Muscle layer of colon (tissue), 2 donors: ENCODE data around the gene CLRN1.

Source experiments
- H3K27ac ChIP-seq: one replicate; pipeline ENCODE4 v1.7.0; 2013; ENCODE audit warnings: low read depth, mild to moderate bottlenecking, low read length, moderate library complexity
- H3K27me3 ChIP-seq, 2 donors: one replicate each; pipeline ENCODE4 v1.7.0; 2013; ENCODE audit warnings: low read length in 2 of 2, mild to moderate bottlenecking in 2 of 2; ENCODE audit not compliant: insufficient read depth in 2 of 2, control insufficient read depth in 1 of 2
- H3K36me3 ChIP-seq: one replicate; pipeline ENCODE4 v1.7.0; 2013; ENCODE audit warnings: mild to moderate bottlenecking, low read length; ENCODE audit not compliant: insufficient read depth
- H3K4me1 ChIP-seq: one replicate; pipeline ENCODE4 v1.7.0; 2013; ENCODE audit warnings: mild to moderate bottlenecking, low read length; ENCODE audit not compliant: insufficient read depth
- H3K4me3 ChIP-seq, 2 donors: one replicate each; pipeline ENCODE4 v1.7.0; 2013; ENCODE audit warnings: low read length in 2 of 2, low read depth in 1 of 2, mild to moderate bottlenecking in 1 of 2, moderate library complexity in 1 of 2
- H3K9ac ChIP-seq: one replicate; pipeline ENCODE4 v1.7.0; 2013; ENCODE audit warnings: low read length
- H3K9me3 ChIP-seq: one replicate; pipeline ENCODE4 v1.7.0; 2013; ENCODE audit warnings: mild to moderate bottlenecking, low read length
- donor health status: abdominal sarcoma.
- donor health status: Adenocarcinoma of cecum.

The CLRN1 gene

DNA sequence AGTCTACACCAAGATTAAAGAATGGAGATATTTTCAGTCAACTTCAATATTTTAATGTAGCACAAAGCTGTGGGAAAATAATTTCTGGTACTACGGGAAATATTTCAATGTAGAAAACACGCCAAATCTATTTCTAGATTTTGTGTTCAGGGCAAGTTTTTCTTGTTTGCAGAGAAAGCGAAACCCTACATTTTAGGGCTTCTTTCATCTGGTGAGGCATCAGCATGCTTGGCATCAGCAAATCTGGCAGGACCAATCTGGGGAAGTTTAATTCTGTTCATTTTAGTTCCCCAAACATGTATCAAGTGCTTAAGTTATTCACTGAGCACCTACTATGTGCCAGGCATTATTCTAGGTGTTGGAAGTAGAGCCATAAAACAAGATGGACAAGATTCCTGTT lies 30.3 kb downstream of the CLRN1 start:
- H3K9ac ChIP-seq, result no peak overlapping the region
- peaks cover 0 to 4% of the 10 kb centered on the region in 2 donors for H3K27me3 ChIP-seq
- no peak overlapping the region for H3K4me3 ChIP-seq
- no peaks in the 10 kb centered on the region for H3K36me3 ChIP-seq
- H3K27ac ChIP-seq, result no peak overlapping the region
- H3K4me1 ChIP-seq, result no peaks in the 10 kb centered on the region
- no peaks in the 10 kb centered on the region for H3K9me3 ChIP-seq

DNA sequence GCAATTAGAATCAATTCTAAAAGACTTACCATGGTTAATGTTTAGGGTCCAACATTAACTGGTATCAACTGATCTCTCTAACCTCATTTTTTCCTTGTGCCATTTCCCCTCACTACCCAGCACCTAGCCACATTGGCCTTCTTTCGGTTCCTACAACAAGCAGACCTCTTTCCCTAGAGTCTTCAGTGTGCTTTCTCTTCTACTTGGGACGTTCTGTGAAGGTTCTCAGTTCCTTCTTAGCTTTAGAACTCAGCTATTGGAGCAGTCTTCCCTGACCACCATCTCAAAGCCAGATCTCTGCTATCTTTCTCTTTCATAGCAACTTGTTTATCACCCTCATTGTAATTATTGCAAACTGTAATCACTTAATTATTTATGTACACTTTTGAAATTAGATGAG lies 35.8 kb downstream of the CLRN1 start:
- Histone ChIP-seq H3K4me3 (no peak overlapping the region), H3K9ac (no peak overlapping the region), H3K27me3 (no peaks in the 10 kb centered on the region), H3K9me3 (no peaks in the 10 kb centered on the region), H3K4me1 (no peaks in the 10 kb centered on the region), H3K36me3 (no peaks in the 10 kb centered on the region), H3K27ac (no peak overlapping the region)

DNA sequence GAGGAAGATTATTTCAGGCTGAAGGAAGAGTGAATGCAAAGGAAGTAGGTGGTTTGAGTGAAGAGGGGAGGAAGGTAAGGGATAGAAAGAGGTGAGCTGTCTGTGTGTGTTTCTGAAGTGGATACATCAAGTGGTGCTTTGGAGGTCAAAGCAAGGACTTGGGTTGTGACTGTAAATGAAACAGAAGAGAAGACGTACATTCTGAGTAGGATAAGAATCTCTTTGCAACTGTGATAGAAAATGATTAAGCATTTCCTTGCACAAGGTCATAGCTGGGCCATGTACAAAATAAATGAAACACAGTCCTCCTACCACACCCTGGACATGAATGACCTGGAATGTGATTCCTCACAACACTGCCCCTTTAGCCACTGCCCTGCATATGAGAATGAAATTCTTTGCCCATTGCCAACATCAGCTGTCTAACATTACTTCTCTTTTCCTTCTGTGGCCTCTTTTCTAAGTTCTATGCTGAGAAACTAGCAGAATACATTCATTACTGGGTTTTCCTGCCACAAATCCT lies 39.0 kb downstream of the CLRN1 start:
- H3K9me3 ChIP-seq, result no peaks in the 10 kb centered on the region
- H3K27me3 ChIP-seq, result no peaks in the 10 kb centered on the region
- H3K36me3 ChIP-seq, result no peaks in the 10 kb centered on the region
- no peak overlapping the region for H3K4me3 ChIP-seq
- no peak overlapping the region for H3K27ac ChIP-seq
- peaks cover 4% of the 10 kb centered on the region for H3K4me1 ChIP-seq
- H3K9ac ChIP-seq, result no peak overlapping the region

DNA sequence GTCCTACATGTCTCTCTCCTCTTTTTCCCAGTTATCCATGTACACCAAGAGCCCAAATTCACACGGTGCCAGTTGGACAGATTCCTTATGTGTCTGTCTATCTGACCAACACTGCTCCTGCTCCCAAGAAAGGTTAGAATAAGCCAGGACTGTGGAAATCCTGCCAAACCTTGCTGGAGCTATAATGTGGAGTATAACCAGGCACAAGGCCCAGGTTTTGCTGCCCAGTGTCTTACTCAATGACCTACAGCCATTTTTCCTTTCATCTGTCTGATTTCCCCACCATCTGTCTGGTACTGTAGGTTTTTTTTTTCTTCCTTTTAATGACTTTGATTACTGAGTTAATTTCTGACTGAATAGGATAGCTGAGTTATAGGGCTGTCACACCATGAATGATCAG lies 40.8 kb downstream of the CLRN1 start:
- Histone ChIP-seq H3K27me3 (no peaks in the 10 kb centered on the region), H3K4me1 (peaks cover 4% of the 10 kb centered on the region), H3K9ac (no peak overlapping the region)

DNA sequence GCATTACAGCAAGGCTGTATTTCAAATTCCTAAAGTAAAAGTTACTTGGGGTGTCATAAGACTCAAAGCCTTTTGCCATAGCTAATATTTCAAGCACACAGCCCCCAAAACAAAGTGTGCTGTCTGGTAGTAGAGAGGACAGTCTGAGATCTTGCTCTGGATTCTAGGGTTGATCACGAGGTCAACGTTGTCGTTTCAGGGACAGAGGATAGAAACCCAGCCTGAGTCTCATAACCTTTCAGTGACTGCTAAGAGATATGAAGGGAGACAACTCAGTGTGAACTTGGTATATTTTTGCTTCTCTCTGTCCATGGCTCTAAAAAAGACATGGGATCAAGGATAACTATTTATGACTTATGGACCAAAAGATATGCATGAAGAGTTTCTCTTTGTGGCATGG lies 41.7 kb downstream of the CLRN1 start:
- Histone ChIP-seq H3K27me3 (no peaks in the 10 kb centered on the region), H3K9ac (no peak overlapping the region), H3K4me1 (peaks cover 4% of the 10 kb centered on the region), H3K36me3 (no peaks in the 10 kb centered on the region), H3K9me3 (no peaks in the 10 kb centered on the region), H3K27ac (no peak overlapping the region), H3K4me3 (no peak overlapping the region)

More for the DNA sequence above, 40.8 kb downstream of the CLRN1 start:
- H3K9me3 ChIP-seq, result no peaks in the 10 kb centered on the region
- H3K4me3 ChIP-seq, result no peak overlapping the region
- no peaks in the 10 kb centered on the region for H3K36me3 ChIP-seq
- H3K27ac ChIP-seq, result no peak overlapping the region

DNA sequence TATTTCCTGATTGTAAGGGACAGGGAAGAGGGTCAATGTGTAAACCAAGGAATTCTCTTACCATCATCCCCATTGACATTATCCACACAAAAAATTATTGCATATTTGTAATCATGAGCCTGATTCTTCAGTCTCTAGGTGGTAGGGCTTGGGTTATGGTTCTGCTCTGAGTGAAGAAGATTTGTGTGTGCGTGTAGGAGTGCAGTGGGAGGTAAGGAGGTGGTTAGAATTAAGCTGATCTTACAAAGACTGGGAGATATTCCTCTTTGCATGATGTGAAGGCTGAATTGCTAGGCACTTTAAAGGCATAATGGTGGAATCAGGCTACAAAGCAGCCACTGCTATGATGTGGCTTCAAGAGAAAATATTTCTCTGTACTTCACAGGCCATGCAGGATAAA lies 44.3 kb downstream of the CLRN1 start:
- Histone ChIP-seq H3K27me3 (no peaks in the 10 kb centered on the region), H3K4me3 (no peak overlapping the region), H3K9ac (no peak overlapping the region), H3K9me3 (no peaks in the 10 kb centered on the region), H3K27ac (no peak overlapping the region), H3K4me1 (peaks cover 4% of the 10 kb centered on the region), H3K36me3 (no peaks in the 10 kb centered on the region)

DNA sequence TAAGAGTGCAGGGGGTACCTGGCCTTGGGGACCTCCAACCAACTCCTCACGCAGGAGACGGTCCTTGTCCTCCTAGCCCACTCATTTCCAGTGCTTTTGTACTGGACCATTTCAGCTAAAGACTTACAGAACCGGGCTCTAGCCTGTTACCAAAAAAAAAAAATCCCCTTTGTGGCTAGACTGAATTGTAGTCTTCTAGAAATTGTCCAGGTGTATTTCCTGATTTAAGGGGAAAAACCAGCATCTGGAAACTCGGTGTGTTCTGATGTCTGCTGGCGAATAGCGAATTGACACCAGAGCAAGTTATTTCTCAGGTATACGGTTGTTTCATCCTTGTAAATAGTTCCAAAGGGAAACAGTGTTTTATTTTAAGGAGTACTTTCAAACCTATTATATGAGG lies 46.2 kb downstream of the CLRN1 start:
- Histone ChIP-seq H3K9me3 (no peaks in the 10 kb centered on the region), H3K27ac (no peak overlapping the region), H3K27me3 (no peaks in the 10 kb centered on the region), H3K9ac (no peak overlapping the region), H3K4me1 (peaks cover 2% of the 10 kb centered on the region), H3K4me3 (no peak overlapping the region), H3K36me3 (no peaks in the 10 kb centered on the region)

DNA sequence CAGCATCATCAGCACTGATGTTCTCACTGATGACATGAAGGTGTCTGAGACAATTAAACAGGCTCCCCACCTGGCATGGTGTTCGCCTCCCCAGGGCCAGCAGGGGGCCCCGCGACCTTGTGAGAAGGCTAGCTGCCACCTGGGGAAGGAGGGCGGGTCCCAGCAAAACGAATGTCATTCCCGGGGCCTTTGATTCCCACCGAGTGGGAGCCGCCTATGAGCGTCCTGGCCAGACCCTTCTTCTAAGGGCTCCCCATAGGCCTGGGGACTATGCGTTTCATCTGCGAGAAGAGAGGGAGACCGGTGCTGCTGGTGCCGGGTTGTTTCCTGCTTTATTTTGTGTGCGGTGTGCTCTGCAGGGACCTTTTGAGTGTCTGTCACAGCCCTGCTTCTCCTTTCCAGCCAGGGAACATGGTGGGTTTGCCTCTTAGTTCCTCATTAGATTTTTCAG lies 46.8 kb downstream of the CLRN1 start:
- no peaks in the 10 kb centered on the region for H3K9me3 ChIP-seq
- H3K27me3 ChIP-seq, result no peaks in the 10 kb centered on the region
- no peak overlapping the region for H3K27ac ChIP-seq
- H3K4me3 ChIP-seq, result no peak overlapping the region
- no peak overlapping the region for H3K9ac ChIP-seq
- H3K4me1 ChIP-seq, result no peaks in the 10 kb centered on the region
- H3K36me3 ChIP-seq, result no peaks in the 10 kb centered on the region

DNA sequence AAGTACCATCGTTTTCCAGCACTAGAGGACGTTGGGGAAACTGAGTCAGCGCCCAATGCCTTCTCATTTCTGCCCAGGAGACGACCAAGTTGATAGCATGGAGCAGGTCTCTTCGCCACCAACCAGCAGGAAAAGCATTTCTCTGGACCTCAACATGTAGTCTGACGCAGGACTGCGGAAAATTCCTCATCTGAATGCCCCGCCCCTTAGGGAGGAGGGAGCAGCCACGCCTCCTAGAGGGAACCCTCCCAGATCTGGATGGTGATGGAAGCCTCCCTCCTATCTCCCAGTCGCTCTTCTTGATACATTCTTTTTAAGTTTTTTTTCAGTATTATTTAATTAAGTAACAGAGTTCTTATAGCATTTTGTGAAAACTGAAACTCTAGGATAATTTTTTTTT lies 49.9 kb downstream of the CLRN1 start:
- Histone ChIP-seq H3K36me3 (no peaks in the 10 kb centered on the region), H3K4me3 (no peak overlapping the region), H3K4me1 (no peaks in the 10 kb centered on the region), H3K9ac (no peak overlapping the region), H3K9me3 (no peaks in the 10 kb centered on the region), H3K27me3 (no peaks in the 10 kb centered on the region), H3K27ac (no peak overlapping the region)

DNA sequence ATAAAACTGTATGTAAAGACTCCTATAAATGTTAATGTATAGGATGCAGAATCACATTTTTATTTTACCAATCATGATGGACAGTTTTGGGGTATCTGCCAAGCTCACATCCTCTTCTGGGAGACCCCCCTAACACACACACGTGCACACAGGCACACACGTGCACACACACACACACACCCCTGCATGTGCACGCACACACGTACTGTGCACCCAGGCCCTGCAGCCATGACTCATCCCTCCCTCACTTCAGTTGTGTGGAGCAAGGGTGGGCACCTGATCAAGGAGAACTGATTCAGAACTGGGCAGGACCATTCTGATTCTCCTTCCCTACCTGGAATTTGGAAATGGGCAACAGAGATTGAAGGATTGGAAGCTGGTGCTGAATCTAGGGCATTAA lies 51.3 kb downstream of the CLRN1 start:
- Histone ChIP-seq H3K9me3 (no peaks in the 10 kb centered on the region), H3K27ac (no peak overlapping the region), H3K4me1 (no peaks in the 10 kb centered on the region), H3K27me3 (no peaks in the 10 kb centered on the region), H3K4me3 (no peak overlapping the region), H3K9ac (no peak overlapping the region), H3K36me3 (no peaks in the 10 kb centered on the region)

DNA sequence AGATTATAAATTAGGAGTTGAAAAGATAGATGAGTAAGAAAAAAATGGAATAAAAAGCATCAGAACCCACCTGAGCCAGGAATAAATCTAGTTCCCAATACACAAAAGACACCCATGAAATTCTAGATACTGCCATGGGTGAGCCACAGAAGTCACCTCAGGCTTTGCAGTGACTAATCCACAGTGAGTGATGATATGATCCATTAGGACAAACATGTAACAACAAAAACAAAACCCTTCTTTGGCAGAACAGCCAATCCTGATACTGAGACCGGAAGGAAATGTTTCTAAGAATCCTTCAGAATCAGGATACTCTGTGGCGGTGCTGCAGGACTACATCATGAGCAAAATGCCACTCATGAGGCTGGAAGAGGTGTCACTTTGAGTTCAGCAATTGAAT lies 52.3 kb downstream of the CLRN1 start:
- Histone ChIP-seq H3K4me1 (no peaks in the 10 kb centered on the region), H3K4me3 (no peak overlapping the region), H3K36me3 (no peaks in the 10 kb centered on the region), H3K27ac (no peak overlapping the region), H3K9me3 (no peaks in the 10 kb centered on the region), H3K27me3 (no peaks in the 10 kb centered on the region), H3K9ac (no peak overlapping the region)

DNA sequence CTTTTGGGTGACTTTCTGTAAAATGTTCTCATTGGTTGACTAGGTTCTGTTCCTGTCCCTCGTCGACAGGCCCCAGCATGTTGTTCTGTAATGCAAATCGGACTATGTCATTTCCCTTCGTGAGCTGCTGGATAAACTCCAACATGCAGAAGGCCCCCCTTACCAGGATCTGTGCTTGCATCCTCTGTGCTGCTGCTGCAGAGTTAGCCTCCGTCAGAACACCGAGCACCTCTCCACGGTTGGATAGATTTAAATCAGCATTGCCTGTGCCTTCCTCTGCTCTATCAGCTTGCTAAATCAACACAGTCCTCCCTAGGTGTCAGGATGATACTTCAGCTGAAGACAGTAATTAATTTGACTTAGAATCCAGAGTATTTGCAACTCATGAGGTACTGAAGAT lies 54.6 kb downstream of the CLRN1 start:
- Histone ChIP-seq H3K27ac (no peak overlapping the region), H3K4me3 (no peak overlapping the region), H3K36me3 (no peaks in the 10 kb centered on the region), H3K9ac (no peak overlapping the region), H3K27me3 (no peaks in the 10 kb centered on the region), H3K4me1 (peaks cover 5% of the 10 kb centered on the region), H3K9me3 (no peaks in the 10 kb centered on the region)
